ENCODE data around the gene MLLT11. TPM values are rescaled to one million over a fixed set of nuclear protein-coding genes. Genes with fewer than 3 reads are reported as not detected.

MLLT11 gene
- total RNA-seq, 1 donor from 2014 or later: 17.0 TPM

GRCh38 chr1:151026460-151026859, 33.7 kb upstream of the MLLT11 start:
- Mint-ChIP-seq H3K4me1 (ENCODE audit: unreplicated experiment) (peaks cover 4% of the 10 kb centered on the region), H3K27me3 (no peaks in the 10 kb centered on the region), H3K4me3 (no peak overlapping the region), H3K27ac (no peak overlapping the region), H3K36me3 (peaks cover 26% of the 10 kb centered on the region), H3K9me3 (no peaks in the 10 kb centered on the region)
- no peak for TF ChIP-seq CTCF (conservative IDR thresholded peaks at IDR 0.05)
- DNase-seq (ENCODE audit: extremely low spot score, unreplicated experiment): no peak

- H3K27me3 Mint-ChIP-seq: no peaks in the 10 kb centered on the region
- no peak overlapping the region for H3K4me3 Mint-ChIP-seq
- no peak for DNase-seq (ENCODE audit: extremely low spot score, unreplicated experiment)
- H3K9me3 Mint-ChIP-seq: peaks cover 4% of the 10 kb centered on the region
- H3K4me1 Mint-ChIP-seq (ENCODE audit: unreplicated experiment): peaks cover 5% of the 10 kb centered on the region
- TF ChIP-seq CTCF (conservative IDR thresholded peaks at IDR 0.05): no peak
- H3K36me3 Mint-ChIP-seq: peaks cover 35% of the 10 kb centered on the region
- H3K27ac Mint-ChIP-seq: no peak overlapping the region
These were observed 28.0 kb upstream of the MLLT11 start for GRCh38 chr1:151032164-151032563.

- H3K27ac Mint-ChIP-seq: peak overlapping the region; percentile 97
- H3K27me3 Mint-ChIP-seq: no peaks in the 10 kb centered on the region
- no peak overlapping the region for H3K4me3 Mint-ChIP-seq
- no peak for DNase-seq (ENCODE audit: extremely low spot score, unreplicated experiment)
- peaks cover 5% of the 10 kb centered on the region for H3K4me1 Mint-ChIP-seq (ENCODE audit: unreplicated experiment)
- no peak for TF ChIP-seq CTCF (conservative IDR thresholded peaks at IDR 0.05)
- peaks cover 34% of the 10 kb centered on the region for H3K36me3 Mint-ChIP-seq
- H3K9me3 Mint-ChIP-seq: peaks cover 4% of the 10 kb centered on the region
These were observed 25.0 kb upstream of the MLLT11 start for GRCh38 chr1:151035167-151035566.

GRCh38 chr1:151036356-151036755, 23.8 kb upstream of the MLLT11 start, which contains the start of gene BNIPL:
Gene BNIPL (plus strand): TSS chr1:151036586. CDS start chr1:151036726, 140 bp downstream.
- Mint-ChIP-seq H3K36me3 (peaks cover 33% of the 10 kb centered on the region), H3K4me3 (peak within 1 kb of the TSS; percentile 91), H3K4me1 (ENCODE audit: unreplicated experiment) (peaks cover 5% of the 10 kb centered on the region), H3K9me3 (peaks cover 4% of the 10 kb centered on the region), H3K27me3 (no peaks in the 10 kb centered on the region), H3K27ac (peak within 1 kb of the TSS; percentile 97)
- no peak for DNase-seq (ENCODE audit: extremely low spot score, unreplicated experiment)
- TF ChIP-seq CTCF (conservative IDR thresholded peaks at IDR 0.05): no peak

- Mint-ChIP-seq H3K27me3 (no peaks in the 10 kb centered on the region), H3K4me1 (ENCODE audit: unreplicated experiment) (peaks cover 5% of the 10 kb centered on the region), H3K9me3 (peaks cover 4% of the 10 kb centered on the region), H3K36me3 (peaks cover 30% of the 10 kb centered on the region), H3K27ac (peak overlapping the region; percentile 96), H3K4me3 (peak overlapping the region; percentile 91)
- no peak for DNase-seq (ENCODE audit: extremely low spot score, unreplicated experiment)
- TF ChIP-seq CTCF (conservative IDR thresholded peaks at IDR 0.05): no peak
These were observed 23.2 kb upstream of the MLLT11 start for GRCh38 chr1:151037032-151037431.

GRCh38 chr1:151039521-151039920, 20.7 kb upstream of the MLLT11 start:
- no peak for TF ChIP-seq CTCF (conservative IDR thresholded peaks at IDR 0.05)
- peaks cover 26% of the 10 kb centered on the region for H3K36me3 Mint-ChIP-seq
- peaks cover 4% of the 10 kb centered on the region for H3K9me3 Mint-ChIP-seq
- DNase-seq (ENCODE audit: extremely low spot score, unreplicated experiment): no peak
- peaks cover 5% of the 10 kb centered on the region for H3K4me1 Mint-ChIP-seq (ENCODE audit: unreplicated experiment)
- H3K27ac Mint-ChIP-seq: no peak overlapping the region
- no peaks in the 10 kb centered on the region for H3K27me3 Mint-ChIP-seq
- H3K4me3 Mint-ChIP-seq: peak overlapping the region; percentile 2
